ENCODE data around the gene NSUN2. TPM values are rescaled to one million over a fixed set of nuclear protein-coding genes. Genes with fewer than 3 reads are reported as not detected.

NSUN2 gene
- total RNA-seq, 3 donors from 2014 or later = 50.3 to 54.3 (median 52.5) TPM

GRCh38 chr5:6551287-6551954, 81.4 kb downstream of the NSUN2 start:
- Histone ChIP-seq H3K36me3 (ENCODE audit: low read depth) (no peaks in the 10 kb centered on the region), H3K4me3 (no peak overlapping the region), H3K4me1 (ENCODE audit: low read depth) (no peaks in the 10 kb centered on the region), H3K9me3 (no peaks in the 10 kb centered on the region)
- intact Hi-C loops (cut with DNase I, micrococcal nuclease) = no loop called here
- ATAC-seq = no peak
- TF ChIP-seq CTCF (IDR thresholded peaks at IDR 0.05) = no peak
- no peak for DNase-seq

DNA sequence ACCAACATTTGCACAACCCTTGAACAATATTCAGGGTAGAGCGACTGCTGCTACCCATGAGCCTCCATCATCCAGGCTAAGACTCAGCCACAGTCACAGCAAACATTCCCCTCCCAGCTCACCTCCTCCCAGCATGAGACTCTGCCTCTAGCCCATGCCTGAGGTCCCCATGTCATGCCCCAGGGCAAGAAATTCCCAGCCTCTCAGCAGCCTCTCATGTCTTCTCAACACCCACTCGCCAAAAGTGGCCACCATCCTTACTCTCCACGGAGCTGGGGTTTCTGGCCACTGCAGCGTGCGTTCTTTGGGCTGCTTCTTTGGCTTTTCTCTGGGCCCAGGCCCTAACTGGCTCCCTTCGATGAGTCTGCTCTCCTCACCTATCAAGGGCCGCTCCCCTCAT, 82.2 kb downstream of the NSUN2 start:
- TF ChIP-seq CTCF (IDR thresholded peaks at IDR 0.05) = no peak
- ATAC-seq = no peak
- intact Hi-C loops (cut with DNase I, micrococcal nuclease) = no loop called here

More for the DNA sequence above, 82.2 kb downstream of the NSUN2 start:
- H3K36me3 ChIP-seq (ENCODE audit: low read depth) = no peaks in the 10 kb centered on the region
- H3K9me3 ChIP-seq = no peaks in the 10 kb centered on the region
- H3K4me3 ChIP-seq = no peak overlapping the region
- DNase-seq = no peak
- no peaks in the 10 kb centered on the region for H3K4me1 ChIP-seq (ENCODE audit: low read depth)

Other genes starting within 250 kb of the NSUN2 start
- gene UBE2QL1, start 184.2 kb downstream of the NSUN2 start, total RNA-seq = 1 to 10 TPM in 1 of 3 donors, under 1 TPM in 2; 0.19 to 4.1 (median 0.26) TPM
- 10 to 100 TPM; 12.7 to 16.2 (median 14.3) TPM for gene SRD5A1, start 396 bp upstream of the NSUN2 start, total RNA-seq
- 10 to 100 TPM; 16.0 to 26.2 (median 16.3) TPM for gene TENT4A, start 80.4 kb upstream of the NSUN2 start, total RNA-seq